Mucosa of descending colon (tissue), 3 donors: ENCODE measurements around the gene DLGAP4. TPM values are rescaled to one million over a fixed set of nuclear protein-coding genes. Genes with fewer than 3 reads are reported as not detected.

Source experiments
- ATAC-seq: fragments of 200-7000 bp; cut with Tn5 transposase; one replicate; pipeline ENCODE4 v1.9.1; 2020; ENCODE audit warnings: mild to moderate bottlenecking, moderate library complexity
- DNase-seq, 3 donors: peaks; one replicate each; pipeline ENCODE4 v3.0.0-alpha.2; 2020
- H3K36me3 ChIP-seq: fragments of 200-600 bp; one replicate; pipeline ENCODE4 v1.8.0; 2021; ENCODE audit warnings: low read depth, mild to moderate bottlenecking
- H3K4me1 ChIP-seq: fragments of 200-600 bp; one replicate; pipeline ENCODE4 v1.8.0; 2021; ENCODE audit warnings: low read depth, mild to moderate bottlenecking
- H3K4me3 ChIP-seq: fragments of 200-600 bp; one replicate; pipeline ENCODE4 v1.8.0; 2021; ENCODE audit warnings: mild to moderate bottlenecking
- H3K9me3 ChIP-seq: fragments of 200-600 bp; one replicate; pipeline ENCODE4 v1.8.0; 2021; ENCODE audit warnings: mild to moderate bottlenecking
- intact Hi-C, 2 donors: fragments of 100-400 bp; cut with DNase I in 1 of 2; cut with micrococcal nuclease in 1 of 2; formaldehyde crosslinking; loops; one replicate each; pipeline versions ENCODE4 v1.11.0 to v1.11.1; 2022; cut with DNase I, micrococcal nuclease
- total RNA-seq, 3 donors: library from RNA; stranded (reverse); fragmentation: NEBNext Ultra II Directional in 2 of 3; extraction: Animal tissue kit (Norgen Biotek cat#: 25700) in 2 of 3; gene quantifications; one replicate each; pipeline versions ENCODE4 v1.2.1 to v1.2.4, GENCODE V29; 2021 to 2023
- TF ChIP-seq, protein P1 (sequence below): fragments of 200-600 bp; IDR thresholded peaks from one replicate; pipeline ENCODE4 v1.8.0; 2022; ENCODE audit warnings: antibody characterized with exemption, mild to moderate bottlenecking
- donor health status: DM: no; HTN: no; CAD: no; lungs with moderate emphysema.
- donor health status: DM: no; HTN: no; CAD: no.
- donor health status: DM: no; HTN: yes; CAD: no.

Gene DLGAP4
- total RNA-seq, 3 donors from 2014 or later = 40.0 to 66.3 (median 43.5) TPM

DNA sequence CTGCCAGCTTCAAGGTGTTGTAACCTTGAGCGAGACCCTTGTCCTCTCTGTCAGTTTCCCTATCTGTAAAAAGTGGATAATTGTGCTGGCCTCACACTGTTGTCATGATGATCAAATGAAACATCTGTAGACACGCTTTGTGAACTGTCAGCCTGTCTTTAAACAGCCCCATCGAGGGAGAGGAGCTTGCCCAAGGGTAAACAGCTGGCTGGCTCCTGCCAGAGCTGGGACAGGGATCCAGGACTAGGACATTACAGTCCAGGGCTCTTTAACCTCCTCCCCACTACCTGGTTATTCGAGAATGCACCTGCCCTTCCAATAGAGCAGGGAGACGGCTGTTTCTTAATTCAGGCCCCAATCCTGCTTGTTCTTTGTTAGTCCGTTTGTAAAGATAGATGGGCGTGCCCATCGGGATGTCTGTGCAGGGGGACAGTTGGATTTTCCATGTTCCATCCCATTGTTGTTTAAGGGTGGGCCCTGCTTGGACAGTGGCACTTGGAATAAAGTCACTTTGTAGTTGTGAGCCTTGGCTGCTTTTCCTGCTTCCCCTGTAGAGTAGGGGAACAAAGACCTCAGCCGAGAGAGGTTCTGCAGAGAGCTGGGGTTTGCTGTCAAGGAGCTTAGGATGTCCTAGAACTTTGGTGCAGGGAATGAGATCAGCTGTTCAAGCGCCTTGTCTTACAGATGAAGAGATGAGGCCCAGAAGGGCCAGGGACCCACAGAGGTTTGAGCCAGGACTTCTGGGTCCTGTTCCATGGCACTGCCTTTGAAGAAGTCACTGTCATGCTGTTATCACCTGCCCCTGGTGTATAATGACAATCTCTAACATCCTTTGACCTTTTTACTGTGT is 157.3 kb downstream of the DLGAP4 start:
- Histone ChIP-seq H3K4me1 (peaks cover 45% of the 10 kb centered on the region), H3K36me3 (no peaks in the 10 kb centered on the region), H3K4me3 (no peak overlapping the region), H3K9me3 (no peaks in the 10 kb centered on the region)
- DNase-seq = no peak
- intact Hi-C loops = loop anchor here in 1 of 2 donors (10.0 kb wide), 1 partner anchor 81 kb away; the partner anchor contains the start of gene MYL9
- ATAC-seq = no peak
- TF ChIP-seq, protein P1, sequence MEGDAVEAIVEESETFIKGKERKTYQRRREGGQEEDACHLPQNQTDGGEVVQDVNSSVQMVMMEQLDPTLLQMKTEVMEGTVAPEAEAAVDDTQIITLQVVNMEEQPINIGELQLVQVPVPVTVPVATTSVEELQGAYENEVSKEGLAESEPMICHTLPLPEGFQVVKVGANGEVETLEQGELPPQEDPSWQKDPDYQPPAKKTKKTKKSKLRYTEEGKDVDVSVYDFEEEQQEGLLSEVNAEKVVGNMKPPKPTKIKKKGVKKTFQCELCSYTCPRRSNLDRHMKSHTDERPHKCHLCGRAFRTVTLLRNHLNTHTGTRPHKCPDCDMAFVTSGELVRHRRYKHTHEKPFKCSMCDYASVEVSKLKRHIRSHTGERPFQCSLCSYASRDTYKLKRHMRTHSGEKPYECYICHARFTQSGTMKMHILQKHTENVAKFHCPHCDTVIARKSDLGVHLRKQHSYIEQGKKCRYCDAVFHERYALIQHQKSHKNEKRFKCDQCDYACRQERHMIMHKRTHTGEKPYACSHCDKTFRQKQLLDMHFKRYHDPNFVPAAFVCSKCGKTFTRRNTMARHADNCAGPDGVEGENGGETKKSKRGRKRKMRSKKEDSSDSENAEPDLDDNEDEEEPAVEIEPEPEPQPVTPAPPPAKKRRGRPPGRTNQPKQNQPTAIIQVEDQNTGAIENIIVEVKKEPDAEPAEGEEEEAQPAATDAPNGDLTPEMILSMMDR = no peak

DNA sequence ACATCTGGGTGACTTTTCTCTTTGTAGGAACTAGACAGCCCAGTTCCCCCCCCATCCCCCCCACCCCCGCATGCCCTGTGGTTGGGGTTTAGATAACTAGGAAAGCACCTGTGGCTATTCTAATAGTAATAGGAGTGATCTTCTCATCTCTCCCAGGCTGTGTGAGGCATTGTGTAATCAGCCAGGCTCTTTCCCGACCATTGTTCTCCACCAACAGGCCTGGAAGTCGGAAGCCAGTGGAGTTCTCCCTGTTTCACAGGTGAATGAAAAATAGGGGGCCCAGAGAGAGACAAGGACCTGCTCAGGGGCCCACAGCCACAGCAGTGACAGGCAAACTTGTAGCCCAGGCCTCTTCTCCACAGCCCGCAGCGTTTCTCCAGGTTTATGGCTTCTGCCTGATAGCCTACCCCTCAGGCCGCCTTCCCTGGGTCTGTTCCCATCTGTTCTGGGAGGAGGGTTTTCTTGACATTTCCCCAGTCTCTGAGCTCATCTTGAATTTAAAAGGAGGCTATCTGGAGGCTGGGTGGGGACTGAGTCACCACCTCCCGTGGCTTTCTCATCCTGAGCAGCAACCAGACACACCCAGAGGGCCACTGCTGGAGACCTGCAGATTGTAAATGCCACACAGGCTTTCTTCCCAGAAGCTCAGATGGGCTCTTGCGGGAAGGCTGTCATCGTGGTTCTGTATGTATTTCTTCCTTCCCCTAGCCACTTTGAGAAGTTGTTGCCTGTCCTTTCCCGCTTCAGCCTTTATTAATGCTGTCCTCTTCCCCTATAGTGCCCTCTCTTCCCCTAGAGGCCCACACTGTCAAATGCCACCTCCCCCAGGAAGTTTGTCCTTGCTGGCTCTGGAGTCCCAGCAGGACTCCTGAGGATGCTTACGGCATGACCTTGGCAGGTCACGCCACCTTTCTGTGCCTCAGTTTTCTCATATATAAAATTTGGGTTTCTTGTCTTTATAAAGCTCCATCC is 159.3 kb downstream of the DLGAP4 start:
- ATAC-seq (peak; percentile 34), DNase-seq (peak in 2 of 3 donors; percentile 52 to 55)
- H3K4me3 ChIP-seq = no peak overlapping the region
- intact Hi-C loops = loop anchor here in 1 of 2 donors (10.0 kb wide), 1 partner anchor 79 kb away; the partner anchor contains the start of gene MYL9
- TF ChIP-seq, protein P1 = no peak
- no peaks in the 10 kb centered on the region for H3K9me3 ChIP-seq
- H3K4me1 ChIP-seq = peaks cover 54% of the 10 kb centered on the region
- no peaks in the 10 kb centered on the region for H3K36me3 ChIP-seq

DNA sequence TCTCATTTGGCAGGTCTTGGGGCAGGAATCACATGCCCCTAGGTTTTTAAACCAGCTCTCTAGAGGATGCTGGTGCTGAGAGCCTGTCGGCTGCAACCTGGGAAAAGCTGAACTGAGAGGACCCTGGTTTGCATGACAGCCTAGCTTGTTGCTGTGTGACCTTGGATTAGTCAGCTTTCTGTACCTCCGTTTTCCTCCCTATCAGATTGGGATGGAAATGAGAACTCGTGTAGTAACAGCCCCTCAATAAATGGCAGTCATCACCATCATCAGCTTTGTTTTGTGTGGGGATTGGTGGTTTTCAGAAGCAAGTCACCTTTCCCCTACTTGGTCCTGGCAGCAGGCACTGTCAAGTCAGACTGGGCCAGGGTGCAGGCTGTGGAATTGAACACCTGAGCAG is 159.9 kb downstream of the DLGAP4 start:
- H3K9me3 ChIP-seq = no peaks in the 10 kb centered on the region
- H3K4me1 ChIP-seq = peaks cover 57% of the 10 kb centered on the region
- no peak for ATAC-seq
- DNase-seq = no peak
- no peak overlapping the region for H3K4me3 ChIP-seq
- TF ChIP-seq, protein P1 = no peak
- intact Hi-C loops = loop anchor here in 1 of 2 donors (10.0 kb wide), 1 partner anchor 79 kb away; the partner anchor contains the start of gene MYL9
- no peaks in the 10 kb centered on the region for H3K36me3 ChIP-seq

DNA sequence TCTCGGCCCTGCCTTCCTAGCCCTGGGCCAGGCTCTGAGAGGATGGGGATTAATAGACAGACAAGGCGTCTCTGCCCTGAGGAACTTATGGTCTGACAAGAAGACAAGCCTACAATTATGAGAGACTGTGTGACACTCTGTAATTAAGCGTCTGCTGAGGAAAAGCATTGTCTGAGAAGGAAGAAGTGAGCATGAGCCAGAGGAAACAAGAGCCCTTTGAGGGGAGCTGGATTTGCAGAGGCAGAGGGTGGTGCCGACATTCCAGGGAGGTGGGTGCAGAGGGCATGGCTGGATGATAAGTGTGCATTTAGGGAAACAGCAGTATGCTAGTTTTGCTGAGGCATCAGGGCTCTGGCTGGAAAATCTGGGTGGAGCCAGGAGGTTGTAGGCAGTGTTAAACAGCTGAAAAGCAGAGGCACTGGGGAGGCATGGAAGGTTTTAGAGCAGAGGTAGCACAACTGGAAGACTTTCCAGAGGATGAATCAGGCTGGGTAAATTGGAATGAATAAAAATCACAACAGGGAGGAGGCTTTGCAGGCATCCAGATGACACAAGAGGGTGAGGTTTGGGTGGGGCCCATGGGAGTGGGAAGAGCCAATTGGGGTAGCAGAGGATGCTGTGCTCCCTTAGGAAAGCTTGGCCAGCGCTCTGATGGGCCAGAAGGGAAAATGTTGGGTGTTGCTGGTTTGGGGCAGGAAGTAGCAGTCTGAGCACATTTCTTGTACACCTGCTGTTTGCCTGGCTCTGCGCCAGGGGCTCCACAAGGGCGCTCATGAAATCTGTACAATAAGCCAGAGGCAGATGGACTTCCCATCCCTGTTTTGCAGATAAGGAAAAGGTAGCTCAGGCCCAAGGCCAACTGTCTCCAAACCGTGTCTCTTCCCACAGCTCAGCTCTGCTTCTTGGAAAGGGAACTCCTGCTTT is 161.2 kb downstream of the DLGAP4 start:
- ATAC-seq (peak; percentile 49), DNase-seq (peak; percentile 76 to 90 (median 78))
- intact Hi-C loops = loop anchor here in 1 of 2 donors (10.0 kb wide), 1 partner anchor 77 kb away; the partner anchor contains the start of gene MYL9
- H3K4me1 ChIP-seq = peaks cover 68% of the 10 kb centered on the region
- H3K36me3 ChIP-seq = no peaks in the 10 kb centered on the region
- no peaks in the 10 kb centered on the region for H3K9me3 ChIP-seq
- no peak overlapping the region for H3K4me3 ChIP-seq
- TF ChIP-seq, protein P1 = no peak
